T-helper 1 cell treated with Interleukin-12 subunit alpha and Interleukin-12 subunit beta and Interleukin-4 antibody, amounts not matched to agents 30 ng/mL and 1 ng/mL, for 36 hours (primary cell): ENCODE measurements around the gene CDCA7L. TPM values are rescaled to one million over a fixed set of nuclear protein-coding genes. Genes with fewer than 3 reads are reported as not detected.
"Not testable (repeated sequence)": the region's sequence is repeated elsewhere in the genome, so short reads cannot be mapped to it uniquely, and the experiment has no call there.

ENCODE experiments used
- intact Hi-C: fragments of 100-400 bp; cut with micrococcal nuclease; formaldehyde crosslinking; loops from one replicate; pipeline ENCODE4 v1.15.1; 2024
- total RNA-seq: library from RNA; stranded (reverse); gene quantifications from 2 replicates; pipeline ENCODE4 v1.2.3, GENCODE V29; 2022

CDCA7L gene
- total RNA-seq, 1 donor from 2014 or later: 32.5 TPM

GRCh38 chr7:21944616-21945453 is 864 bp downstream of the CDCA7L start:
- intact Hi-C loops: loop anchor here (1.0 to 10.0 kb wide), 7 partner anchors 47 to 1587 kb away; partner anchors contain the start of genes HYCC1, IGF2BP3, SP4 and TRA2A

GRCh38 chr7:21943436-21943835 is 2.3 kb downstream of the CDCA7L start:
- intact Hi-C loops: loop anchor here (5.0 to 10.0 kb wide), 4 partner anchors 231 to 1589 kb away; partner anchors contain the start of genes HYCC1, IGF2BP3 and TRA2A

GRCh38 chr7:21942955-21943354 is 2.7 kb downstream of the CDCA7L start:
- intact Hi-C loops: loop anchor here (5.0 to 10.0 kb wide), 4 partner anchors 232 to 1589 kb away; partner anchors contain the start of genes HYCC1, IGF2BP3 and TRA2A

- intact Hi-C loops: loop anchor here (5.0 to 10.0 kb wide), 4 partner anchors 233 to 1591 kb away; partner anchors contain the start of genes HYCC1, IGF2BP3 and TRA2A
Measured at GRCh38 chr7:21941611-21942141, 4.0 kb downstream of the CDCA7L start.

GRCh38 chr7:21939858-21940372 is 5.8 kb downstream of the CDCA7L start:
- intact Hi-C loops: loop anchor here (2.0 to 10.0 kb wide), 5 partner anchors 235 to 1592 kb away; partner anchors contain the start of genes HYCC1, IGF2BP3 and TRA2A

- intact Hi-C loops: loop anchor here (2.0 kb wide), 1 partner anchor 584 kb away; no protein-coding TSS in a partner anchor
Measured at GRCh38 chr7:21939136-21939857, 6.4 kb downstream of the CDCA7L start.

- intact Hi-C loops: loop anchor here (2.0 kb wide), 1 partner anchor 584 kb away; no protein-coding TSS in a partner anchor
Measured at GRCh38 chr7:21938463-21938862, 7.2 kb downstream of the CDCA7L start.

GRCh38 chr7:21934808-21935207 is 10.9 kb downstream of the CDCA7L start:
- intact Hi-C loops: no loop called here

GRCh38 chr7:21933293-21933692 is 12.4 kb downstream of the CDCA7L start:
- intact Hi-C loops: not testable (repeated sequence)

GRCh38 chr7:21927693-21928092 is 18.0 kb downstream of the CDCA7L start:
- intact Hi-C loops: no loop called here

GRCh38 chr7:21926448-21926847 is 19.3 kb downstream of the CDCA7L start:
- intact Hi-C loops: no loop called here

GRCh38 chr7:21923658-21924057 is 22.0 kb downstream of the CDCA7L start:
- intact Hi-C loops: no loop called here

- intact Hi-C loops: no loop called here
Measured at GRCh38 chr7:21922605-21923004, 23.1 kb downstream of the CDCA7L start.

GRCh38 chr7:21920936-21921335 is 24.8 kb downstream of the CDCA7L start:
- intact Hi-C loops: no loop called here

- intact Hi-C loops: no loop called here
Measured at GRCh38 chr7:21918216-21918615, 27.5 kb downstream of the CDCA7L start.

GRCh38 chr7:21916629-21917028 is 29.1 kb downstream of the CDCA7L start:
- intact Hi-C loops: no loop called here

- intact Hi-C loops: no loop called here
Measured at GRCh38 chr7:21916176-21916575, 29.5 kb downstream of the CDCA7L start.

GRCh38 chr7:21915140-21915539 is 30.6 kb downstream of the CDCA7L start:
- intact Hi-C loops: no loop called here

GRCh38 chr7:21914671-21915070 is 31.0 kb downstream of the CDCA7L start:
- intact Hi-C loops: no loop called here

- intact Hi-C loops: no loop called here
Measured at GRCh38 chr7:21912931-21913780, 32.5 kb downstream of the CDCA7L start.
